Activated T-cell treated with anti-CD3 and anti-CD28 coated beads, Interleukin-2, amount 50 U/mL, for 24 hours (primary cell): ENCODE measurements around the gene MOV10.
"Not testable (repeated sequence)": the region's sequence is repeated elsewhere in the genome, so short reads cannot be mapped to it uniquely, and the experiment has no call there.

Experiments used
- DNase-seq: peaks from one replicate; pipeline ENCODE4 v3.0.0-alpha.2; 2020
- H3K27ac Mint-ChIP-seq: 2 replicates; pipeline ENCODE4 v1.8.0; 2020; ENCODE audit warnings: mild to moderate bottlenecking, mixed read lengths
- H3K27me3 Mint-ChIP-seq: 2 replicates; pipeline ENCODE4 v1.8.0; 2020; ENCODE audit warnings: mixed read lengths
- H3K36me3 Mint-ChIP-seq: 2 replicates; pipeline ENCODE4 v1.8.0; 2020; ENCODE audit warnings: low read depth, mixed read lengths
- H3K4me1 Mint-ChIP-seq: 2 replicates; pipeline ENCODE4 v1.8.0; 2020; ENCODE audit warnings: low read depth, mixed read lengths
- H3K4me3 Mint-ChIP-seq: 2 replicates; pipeline ENCODE4 v1.8.0; 2020; ENCODE audit warnings: mild to moderate bottlenecking, moderate library complexity, mixed read lengths
- H3K9me3 Mint-ChIP-seq: 2 replicates; pipeline ENCODE4 v1.8.0; 2020; ENCODE audit warnings: mixed read lengths

The MOV10 gene

GRCh38 chr1:112674440-112674985 is at the start of gene MOV10:
Gene MOV10 (plus strand): TSS chr1:112674659. CDS start chr1:112674913, 254 bp downstream.
- H3K27me3 Mint-ChIP-seq, result no peaks in the 10 kb centered on the region
- DNase-seq, result peak; percentile 73
- peak within 1 kb of the TSS; percentile 95 for H3K4me3 Mint-ChIP-seq
- no peaks in the 10 kb centered on the region for H3K9me3 Mint-ChIP-seq
- H3K36me3 Mint-ChIP-seq, result peaks cover 63% of the 10 kb centered on the region
- H3K27ac Mint-ChIP-seq, result peak within 1 kb of the TSS; percentile 97
- peaks cover 58% of the 10 kb centered on the region for H3K4me1 Mint-ChIP-seq

- peaks cover 90% of the 10 kb centered on the region for H3K36me3 Mint-ChIP-seq
- H3K4me3 Mint-ChIP-seq, result peak overlapping the region; percentile 1
- H3K9me3 Mint-ChIP-seq, result no peaks in the 10 kb centered on the region
- H3K27me3 Mint-ChIP-seq, result no peaks in the 10 kb centered on the region
- no peak for DNase-seq
- peak overlapping the region; percentile 91 for H3K27ac Mint-ChIP-seq
- peaks cover 77% of the 10 kb centered on the region for H3K4me1 Mint-ChIP-seq
Measured at GRCh38 chr1:112625696-112626095, 48.8 kb upstream of the MOV10 start.

- Mint-ChIP-seq H3K4me3 (no peak overlapping the region), H3K36me3 (peaks cover 90% of the 10 kb centered on the region), H3K9me3 (no peaks in the 10 kb centered on the region), H3K27me3 (no peaks in the 10 kb centered on the region), H3K27ac (peak overlapping the region; percentile 91), H3K4me1 (peaks cover 79% of the 10 kb centered on the region)
- DNase-seq, result no peak
Measured at GRCh38 chr1:112626193-112626592, 48.3 kb upstream of the MOV10 start.

- Mint-ChIP-seq H3K27ac (peak overlapping the region; percentile 91), H3K36me3 (peaks cover 92% of the 10 kb centered on the region), H3K4me1 (peaks cover 86% of the 10 kb centered on the region), H3K9me3 (no peaks in the 10 kb centered on the region), H3K27me3 (no peaks in the 10 kb centered on the region), H3K4me3 (no peak overlapping the region)
- no peak for DNase-seq
Measured at GRCh38 chr1:112626887-112627286, 47.6 kb upstream of the MOV10 start.

GRCh38 chr1:112628516-112628915 is 45.9 kb upstream of the MOV10 start:
- DNase-seq, result no peak
- H3K27me3 Mint-ChIP-seq, result no peaks in the 10 kb centered on the region
- peaks cover 87% of the 10 kb centered on the region for H3K4me1 Mint-ChIP-seq
- H3K4me3 Mint-ChIP-seq, result no peak overlapping the region
- peak overlapping the region; percentile 33 for H3K27ac Mint-ChIP-seq
- H3K36me3 Mint-ChIP-seq, result peaks cover 92% of the 10 kb centered on the region
- no peaks in the 10 kb centered on the region for H3K9me3 Mint-ChIP-seq

GRCh38 chr1:112629256-112629655 is 45.2 kb upstream of the MOV10 start:
- H3K36me3 Mint-ChIP-seq, result peaks cover 96% of the 10 kb centered on the region
- H3K27ac Mint-ChIP-seq, result peak overlapping the region; percentile 40
- H3K27me3 Mint-ChIP-seq, result no peaks in the 10 kb centered on the region
- no peak overlapping the region for H3K4me3 Mint-ChIP-seq
- no peak for DNase-seq
- H3K9me3 Mint-ChIP-seq, result no peaks in the 10 kb centered on the region
- H3K4me1 Mint-ChIP-seq, result peaks cover 91% of the 10 kb centered on the region

- H3K36me3 Mint-ChIP-seq, result peaks cover 75% of the 10 kb centered on the region
- no peak for DNase-seq
- H3K4me3 Mint-ChIP-seq, result no peak overlapping the region
- H3K4me1 Mint-ChIP-seq, result peaks cover 84% of the 10 kb centered on the region
- no peaks in the 10 kb centered on the region for H3K9me3 Mint-ChIP-seq
- H3K27ac Mint-ChIP-seq, result peak overlapping the region; percentile 80
- no peaks in the 10 kb centered on the region for H3K27me3 Mint-ChIP-seq
Measured at GRCh38 chr1:112633628-112634027, 40.8 kb upstream of the MOV10 start.

GRCh38 chr1:112634367-112634766 is 40.1 kb upstream of the MOV10 start:
- Mint-ChIP-seq H3K4me1 (peaks cover 82% of the 10 kb centered on the region), H3K36me3 (peaks cover 72% of the 10 kb centered on the region), H3K27me3 (no peaks in the 10 kb centered on the region), H3K4me3 (no peak overlapping the region), H3K9me3 (no peaks in the 10 kb centered on the region), H3K27ac (no peak overlapping the region)
- no peak for DNase-seq

- no peaks in the 10 kb centered on the region for H3K9me3 Mint-ChIP-seq
- H3K27ac Mint-ChIP-seq, result peak overlapping the region; percentile 80
- H3K27me3 Mint-ChIP-seq, result no peaks in the 10 kb centered on the region
- DNase-seq, result no peak
- H3K36me3 Mint-ChIP-seq, result peaks cover 60% of the 10 kb centered on the region
- H3K4me3 Mint-ChIP-seq, result peak overlapping the region; percentile 36
- peaks cover 71% of the 10 kb centered on the region for H3K4me1 Mint-ChIP-seq
Measured at GRCh38 chr1:112636056-112636455, 38.4 kb upstream of the MOV10 start.

GRCh38 chr1:112636597-112637253 is 37.7 kb upstream of the MOV10 start:
- Mint-ChIP-seq H3K27me3 (no peaks in the 10 kb centered on the region), H3K4me3 (peak overlapping the region; percentile 6), H3K27ac (peak overlapping the region; percentile 79), H3K4me1 (peaks cover 66% of the 10 kb centered on the region), H3K9me3 (no peaks in the 10 kb centered on the region), H3K36me3 (peaks cover 58% of the 10 kb centered on the region)
- DNase-seq, result no peak

GRCh38 chr1:112637254-112638109 is 37.0 kb upstream of the MOV10 start:
- no peak overlapping the region for H3K4me3 Mint-ChIP-seq
- peak overlapping the region; percentile 79 for H3K27ac Mint-ChIP-seq

GRCh38 chr1:112638110-112638428 is 36.4 kb upstream of the MOV10 start:
- peak overlapping the region; percentile 77 for H3K27ac Mint-ChIP-seq
- H3K4me3 Mint-ChIP-seq, result no peak overlapping the region
- no peaks in the 10 kb centered on the region for H3K9me3 Mint-ChIP-seq
- peaks cover 56% of the 10 kb centered on the region for H3K36me3 Mint-ChIP-seq
- H3K4me1 Mint-ChIP-seq, result peaks cover 63% of the 10 kb centered on the region
- DNase-seq, result no peak
- H3K27me3 Mint-ChIP-seq, result no peaks in the 10 kb centered on the region

More at GRCh38 chr1:112637254-112638109, 37.0 kb upstream of the MOV10 start:
- H3K36me3 Mint-ChIP-seq, result peaks cover 56% of the 10 kb centered on the region
- no peaks in the 10 kb centered on the region for H3K27me3 Mint-ChIP-seq
- H3K9me3 Mint-ChIP-seq, result no peaks in the 10 kb centered on the region
- H3K4me1 Mint-ChIP-seq, result peaks cover 63% of the 10 kb centered on the region
- DNase-seq, result no peak

GRCh38 chr1:112640437-112640836 is 34.0 kb upstream of the MOV10 start:
- H3K4me3 Mint-ChIP-seq, H3K27ac Mint-ChIP-seq, DNase-seq, H3K9me3 Mint-ChIP-seq, H3K27me3 Mint-ChIP-seq: not testable (repeated sequence)
- peaks cover 59% of the 10 kb centered on the region for H3K36me3 Mint-ChIP-seq
- peaks cover 58% of the 10 kb centered on the region for H3K4me1 Mint-ChIP-seq

- Mint-ChIP-seq H3K9me3 (no peaks in the 10 kb centered on the region), H3K4me3 (no peak overlapping the region), H3K27ac (peak overlapping the region; percentile 76), H3K4me1 (peaks cover 52% of the 10 kb centered on the region), H3K27me3 (no peaks in the 10 kb centered on the region), H3K36me3 (peaks cover 70% of the 10 kb centered on the region)
- no peak for DNase-seq
Measured at GRCh38 chr1:112643080-112643479, 31.4 kb upstream of the MOV10 start.

- Mint-ChIP-seq H3K36me3 (peaks cover 92% of the 10 kb centered on the region), H3K9me3 (no peaks in the 10 kb centered on the region), H3K27ac (peak overlapping the region; percentile 73), H3K4me3 (no peak overlapping the region), H3K4me1 (peaks cover 64% of the 10 kb centered on the region), H3K27me3 (no peaks in the 10 kb centered on the region)
- DNase-seq, result no peak
Measured at GRCh38 chr1:112646225-112646624, 28.2 kb upstream of the MOV10 start.
